ENCODE measurements around the gene HDHD5.
A peak's percentile ranks its signal among the peaks of the same experiment; 100 is the strongest.
"Not testable (repeated sequence)": the region's sequence is repeated elsewhere in the genome, so short reads cannot be mapped to it uniquely, and the experiment has no call there.

Gene HDHD5

DNA sequence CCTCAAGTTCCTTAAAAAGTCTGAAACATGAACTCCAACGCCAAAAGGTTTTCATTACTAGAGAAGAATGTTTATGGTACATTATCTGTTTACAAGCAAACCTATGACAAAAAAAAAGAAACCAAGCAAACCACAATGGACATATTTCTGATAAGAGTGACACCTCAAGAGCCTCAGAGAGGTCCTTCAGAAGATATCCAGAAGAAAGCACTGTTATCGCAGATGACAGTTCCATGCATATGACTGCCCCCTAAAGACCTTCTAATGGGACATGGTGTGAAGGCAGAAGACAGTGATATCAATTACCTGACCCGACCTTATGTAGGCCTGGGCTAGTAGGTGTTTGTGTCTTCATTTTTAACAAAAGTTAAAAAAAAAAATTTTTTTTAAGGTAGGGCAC, 3.1 kb downstream of the HDHD5 start:
- DNase-seq, result no peak

DNA sequence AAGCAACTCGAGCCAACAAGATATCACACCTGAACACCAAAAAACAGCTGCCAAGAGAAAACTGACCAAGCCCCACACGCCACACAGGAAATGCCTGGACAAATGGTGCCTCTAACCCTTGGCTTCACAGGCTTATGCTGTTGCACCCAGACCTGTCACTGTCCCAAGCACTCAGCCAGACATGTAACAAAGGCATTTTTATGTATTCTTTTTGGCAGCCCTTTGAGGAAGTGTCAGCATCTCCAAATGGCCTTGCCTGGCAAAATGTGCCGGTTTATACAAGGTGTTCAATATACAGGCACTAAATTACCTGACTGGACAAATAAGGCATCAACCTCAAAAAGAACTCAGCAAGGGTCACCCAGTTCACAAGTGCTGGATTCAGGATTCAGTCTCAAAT, 6.1 kb downstream of the HDHD5 start:
- peak; percentile 51 for DNase-seq

DNA sequence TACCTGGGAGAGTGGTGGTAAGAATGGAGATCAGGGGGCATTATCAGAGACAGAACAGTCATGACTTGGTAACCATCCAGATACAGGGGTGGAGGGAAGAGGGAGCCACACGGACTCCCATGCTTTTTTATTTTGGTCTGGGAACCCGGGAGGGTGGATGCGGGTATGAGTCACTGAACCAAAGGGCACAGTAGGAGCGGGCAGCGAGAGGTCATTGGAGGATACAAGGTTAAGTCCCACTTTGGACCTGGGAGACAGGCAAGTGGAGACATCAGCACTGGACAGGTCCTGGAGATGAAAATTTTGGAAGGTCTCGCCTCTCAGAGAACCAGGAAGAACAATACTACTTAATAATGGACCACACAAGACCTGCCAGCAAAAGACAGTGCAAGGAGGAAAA, 6.7 kb downstream of the HDHD5 start:
- no peak for DNase-seq

DNA sequence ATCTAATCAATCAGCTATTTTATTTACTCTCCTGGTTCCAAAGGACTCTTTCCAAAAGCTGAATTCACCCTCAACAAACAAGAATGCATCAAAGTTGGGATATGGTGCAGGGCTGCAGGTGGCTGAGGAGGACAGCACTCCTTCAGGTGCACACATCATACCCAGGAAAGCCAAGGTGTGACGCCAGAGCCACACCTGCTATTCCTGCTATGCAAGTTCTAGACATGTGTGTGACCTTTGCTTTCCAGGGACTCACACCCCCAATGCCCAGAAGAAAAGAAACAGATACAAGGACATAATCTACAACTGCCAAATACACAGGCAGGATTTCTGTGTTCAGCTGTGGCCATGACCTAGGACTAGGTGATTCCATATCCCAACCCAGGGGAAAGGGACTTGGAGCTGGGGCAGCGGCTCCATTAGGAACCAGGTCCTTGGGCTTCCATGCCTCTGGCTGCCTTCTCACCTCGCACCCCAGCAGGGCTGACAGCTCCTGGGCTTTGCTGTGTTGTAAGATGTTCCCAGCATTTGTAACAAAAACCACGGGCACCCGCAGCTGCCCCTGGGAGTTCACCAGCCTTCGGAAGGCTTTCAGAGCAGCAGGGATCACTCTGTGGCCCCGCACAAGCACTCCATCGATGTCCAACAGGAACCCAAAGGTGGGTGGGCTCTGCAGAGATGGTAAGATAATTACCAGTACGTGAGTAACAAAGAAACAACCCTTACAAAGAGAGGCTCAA, 9.8 kb downstream of the HDHD5 start:
- DNase-seq, result no peak

DNA sequence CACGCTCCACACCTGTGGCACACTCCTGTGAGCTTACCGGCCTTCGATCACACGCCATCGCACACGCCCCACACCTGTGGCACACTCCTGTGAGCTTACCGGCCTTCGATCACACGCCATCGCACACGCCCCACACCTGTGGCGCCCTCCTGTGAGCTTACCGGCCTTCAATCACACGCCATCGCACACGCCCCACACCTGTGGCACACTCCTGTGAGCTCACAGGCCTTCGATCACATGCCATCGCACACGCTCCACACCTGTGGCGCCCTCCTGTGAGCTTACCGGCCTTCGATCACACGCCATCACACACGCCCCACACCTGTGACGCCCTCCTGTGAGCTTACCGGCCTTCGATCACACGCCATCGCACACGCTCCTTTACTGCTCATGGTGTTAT, 11.6 kb downstream of the HDHD5 start:
- DNase-seq, result not testable (repeated sequence)

DNA sequence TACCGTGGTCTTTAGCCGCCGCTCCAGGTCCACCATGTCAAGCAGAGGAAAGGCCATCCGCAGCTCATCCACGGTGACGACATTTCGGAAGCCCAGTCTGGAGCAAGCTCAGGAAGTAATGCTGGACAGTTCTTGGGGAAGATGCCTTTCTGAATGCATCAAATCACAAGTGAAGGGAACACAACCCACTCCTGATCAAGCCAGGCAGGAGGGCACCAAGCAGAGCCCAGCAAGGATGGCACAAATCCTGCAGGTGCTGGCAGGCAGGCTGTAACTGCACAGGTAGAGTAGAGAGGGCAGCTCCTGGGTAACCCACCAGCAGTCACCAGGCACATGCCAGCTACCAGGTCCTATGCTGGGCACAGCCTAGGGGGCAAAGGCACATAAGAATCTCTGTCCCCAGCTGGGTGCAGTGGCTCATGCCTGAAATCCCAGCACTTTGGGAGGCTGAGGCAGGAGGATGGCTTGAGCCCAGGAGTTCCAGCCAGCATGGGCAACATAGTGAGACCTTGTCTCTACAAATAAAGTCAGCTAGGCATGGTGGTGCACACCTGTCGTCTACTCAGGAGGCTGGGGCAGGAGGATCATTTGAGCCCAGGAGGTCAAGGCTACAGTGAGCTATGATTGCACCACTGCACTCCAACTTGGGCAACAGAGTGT, 13.9 kb downstream of the HDHD5 start:
- no peak for DNase-seq

DNA sequence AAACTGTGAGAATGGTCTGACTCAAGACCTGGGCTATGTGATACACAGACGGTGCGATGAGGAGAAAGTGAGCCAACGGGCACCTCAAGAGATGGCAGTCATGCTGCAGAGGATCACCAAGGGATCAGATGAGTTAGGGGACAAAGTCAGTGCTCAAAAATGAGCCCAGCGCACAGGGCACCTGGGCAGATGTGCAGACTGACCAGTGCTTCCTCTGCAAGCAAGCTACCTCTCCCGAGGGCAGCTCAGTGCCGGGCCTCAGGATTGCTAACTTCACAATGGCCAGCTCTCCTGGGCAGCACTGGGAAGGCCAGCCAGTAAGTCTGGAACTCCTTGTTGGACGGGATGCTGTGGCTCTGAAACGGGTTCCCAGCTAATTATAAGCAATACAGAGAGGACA, 15.3 kb downstream of the HDHD5 start:
- no peak for DNase-seq

DNA sequence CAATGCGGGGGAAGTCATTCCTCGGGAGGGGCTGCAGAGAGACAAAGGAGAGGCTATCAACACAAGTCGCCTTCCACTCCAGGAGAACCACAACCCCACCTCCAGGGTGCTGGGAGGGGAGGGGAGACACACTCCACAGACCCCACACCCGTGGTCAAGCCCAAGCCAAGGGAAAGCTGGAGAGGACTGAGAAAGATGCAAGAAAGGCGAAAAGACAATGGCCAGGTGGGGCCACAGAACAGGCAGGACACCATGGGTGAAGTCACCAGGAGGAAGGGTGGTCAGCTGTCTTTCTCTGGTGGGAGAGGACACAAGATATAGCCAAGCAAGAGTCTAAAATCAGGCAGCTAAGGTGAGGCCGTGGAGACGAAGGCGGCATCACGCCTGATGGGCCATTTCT, 16.0 kb downstream of the HDHD5 start:
- DNase-seq, result no peak

DNA sequence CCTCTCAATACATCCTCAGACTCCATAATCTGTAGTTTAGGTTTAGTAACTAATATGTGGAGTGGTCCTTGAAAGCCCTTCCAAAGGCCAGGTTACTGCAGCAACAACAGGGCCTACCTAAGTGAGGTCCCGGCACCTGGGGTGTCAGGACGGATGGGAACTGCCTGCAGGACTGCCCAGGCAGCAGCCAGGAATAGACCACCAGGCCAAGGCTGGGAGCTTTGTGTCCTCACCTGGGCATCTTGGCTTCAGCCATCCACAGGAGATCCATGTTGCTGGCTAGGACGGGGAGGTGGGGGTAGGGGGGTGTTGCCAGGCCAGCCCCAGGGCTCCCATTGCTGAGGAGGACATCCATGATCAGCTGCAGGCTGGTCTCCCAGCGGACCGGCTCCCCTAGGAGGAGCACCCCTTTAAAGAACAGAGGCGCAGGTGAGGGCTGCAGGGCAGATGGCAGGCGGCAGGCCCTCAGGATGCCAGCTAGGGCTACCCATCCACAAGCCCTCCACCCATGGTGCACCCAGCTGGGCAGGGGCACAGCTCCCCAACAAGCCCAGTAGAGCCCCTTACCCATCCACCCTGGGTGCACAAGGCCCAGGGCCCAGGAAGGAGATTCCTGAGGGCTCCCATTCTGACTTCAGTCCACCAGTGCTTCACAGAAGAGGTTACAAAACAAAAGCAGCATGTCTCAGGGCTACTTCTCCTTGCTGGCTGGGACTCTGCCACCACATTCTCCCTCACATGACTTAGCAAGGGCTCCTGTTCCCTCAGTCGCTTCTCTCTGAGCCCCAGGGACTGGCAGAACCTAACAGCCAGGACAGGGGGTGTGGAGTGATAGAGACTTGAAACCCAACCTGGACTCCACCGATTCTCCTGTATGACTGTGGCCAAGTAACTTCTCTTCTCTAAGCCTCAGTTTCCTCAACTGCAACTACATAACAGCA, 18.0 kb downstream of the HDHD5 start:
- DNase-seq, result no peak

DNA sequence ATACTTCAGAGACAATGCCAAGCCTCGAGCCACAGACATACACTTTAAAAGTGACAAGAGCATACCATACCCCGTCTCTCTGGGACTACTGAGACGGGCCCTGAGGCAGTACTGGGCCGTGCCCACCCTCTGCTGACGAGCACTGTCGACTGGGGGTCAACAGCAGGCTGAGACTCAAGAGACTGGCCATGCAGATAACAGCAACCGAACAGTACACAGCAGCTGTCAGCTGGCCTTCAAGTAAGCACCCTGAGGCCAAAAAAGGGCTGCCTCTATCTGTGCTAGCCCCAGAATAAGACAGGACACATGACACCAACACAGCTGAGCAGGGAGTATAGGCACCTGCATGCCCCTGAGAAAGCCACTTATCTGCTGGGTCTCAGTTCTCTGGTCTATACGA, 19.1 kb downstream of the HDHD5 start:
- no peak for DNase-seq

DNA sequence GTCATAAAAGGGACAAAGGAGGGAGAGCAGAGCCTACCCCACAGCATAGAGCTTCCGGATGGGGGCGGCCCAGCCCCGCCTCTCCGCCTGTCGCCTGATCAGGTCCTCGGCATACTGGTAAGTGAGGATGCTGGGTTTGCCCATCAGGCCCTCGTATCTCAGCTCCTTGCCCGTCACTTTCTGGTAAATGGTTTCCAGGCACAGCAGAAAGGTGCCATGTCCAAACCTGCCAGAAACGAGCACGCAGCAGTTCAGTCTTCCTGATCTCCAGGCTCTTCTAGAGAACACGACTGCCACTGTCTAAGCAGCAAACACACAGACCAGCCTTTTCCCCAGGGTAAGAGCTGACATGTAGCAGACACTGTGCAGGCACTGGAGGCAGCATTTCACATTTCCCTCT, 20.6 kb downstream of the HDHD5 start:
- DNase-seq, result no peak

DNA sequence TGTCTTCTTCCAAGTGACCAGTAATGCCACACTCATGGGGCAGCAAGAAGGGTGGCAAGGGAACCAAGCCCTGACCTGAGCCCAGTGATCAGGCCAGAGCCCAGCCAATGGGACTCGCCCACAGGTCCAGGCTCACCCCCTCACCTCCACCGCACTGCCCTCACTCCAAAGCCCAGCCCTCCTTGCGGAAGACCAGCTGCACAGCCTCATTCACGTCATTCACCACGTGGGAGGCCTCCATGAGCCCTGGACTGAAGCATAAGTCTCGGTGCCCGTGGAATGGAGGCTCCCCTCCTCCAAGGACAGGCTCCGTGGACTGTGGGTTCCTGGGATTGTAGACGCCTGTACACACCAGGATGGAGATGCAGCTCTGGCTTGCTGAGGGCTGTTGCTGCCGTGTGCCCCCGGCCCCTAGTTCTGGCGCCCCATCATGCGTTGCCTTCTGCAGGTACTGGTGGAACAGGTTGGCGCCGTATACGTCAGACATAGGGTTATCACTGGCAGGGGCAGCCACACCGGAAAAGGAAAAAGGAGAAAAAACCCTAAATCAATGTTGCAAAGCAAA, 21.1 kb downstream of the HDHD5 start:
- no peak for DNase-seq

DNA sequence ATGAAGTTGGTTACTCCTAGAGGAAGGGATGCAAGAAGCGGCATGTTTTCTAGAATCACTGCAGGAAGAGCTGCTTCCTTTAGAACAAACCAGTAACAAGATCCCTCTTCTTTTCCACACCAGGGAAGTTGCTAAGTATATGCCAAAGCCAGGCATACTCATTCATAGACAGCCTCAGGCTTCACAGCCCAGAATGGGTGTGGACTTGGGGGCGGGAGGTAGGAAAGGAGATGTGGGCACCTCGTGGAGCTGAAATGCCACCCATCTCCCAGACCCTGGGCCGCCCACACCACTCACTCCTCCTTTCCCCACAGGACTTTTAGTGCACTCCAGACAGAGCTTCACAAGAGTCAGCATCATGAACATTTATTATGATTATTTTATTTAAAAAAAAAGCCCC, 21.9 kb downstream of the HDHD5 start:
- no peak for DNase-seq

DNA sequence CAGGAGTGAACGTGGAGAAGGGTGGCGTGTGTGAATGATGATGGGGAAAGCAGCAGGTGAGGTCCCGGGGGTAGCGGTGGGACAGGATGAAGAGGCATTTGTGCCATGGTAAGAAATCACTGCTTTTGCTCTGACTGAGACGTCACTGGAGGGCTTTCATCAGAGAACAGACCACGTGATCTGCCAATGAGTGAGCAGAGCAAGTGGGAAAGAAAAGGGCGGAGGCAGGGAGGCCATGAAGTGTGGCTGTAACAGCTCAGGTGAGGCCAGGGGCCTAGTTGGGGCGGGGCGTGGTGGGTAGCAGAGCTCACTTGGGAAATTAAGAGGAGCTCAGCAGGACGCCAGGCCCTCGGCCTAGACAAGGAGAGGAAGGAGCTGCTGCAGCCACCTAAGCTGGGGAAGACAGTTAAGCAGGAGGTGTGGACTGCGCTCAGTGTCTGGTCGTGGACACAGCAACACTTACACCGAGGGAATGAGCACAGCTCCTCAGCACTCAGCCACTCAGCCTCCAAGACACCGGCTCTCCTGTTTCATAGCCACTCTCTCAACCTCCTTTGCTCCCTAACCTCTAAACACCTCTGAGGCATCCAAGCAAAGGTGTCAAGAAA, 23.8 kb downstream of the HDHD5 start:
- DNase-seq, result no peak

DNA sequence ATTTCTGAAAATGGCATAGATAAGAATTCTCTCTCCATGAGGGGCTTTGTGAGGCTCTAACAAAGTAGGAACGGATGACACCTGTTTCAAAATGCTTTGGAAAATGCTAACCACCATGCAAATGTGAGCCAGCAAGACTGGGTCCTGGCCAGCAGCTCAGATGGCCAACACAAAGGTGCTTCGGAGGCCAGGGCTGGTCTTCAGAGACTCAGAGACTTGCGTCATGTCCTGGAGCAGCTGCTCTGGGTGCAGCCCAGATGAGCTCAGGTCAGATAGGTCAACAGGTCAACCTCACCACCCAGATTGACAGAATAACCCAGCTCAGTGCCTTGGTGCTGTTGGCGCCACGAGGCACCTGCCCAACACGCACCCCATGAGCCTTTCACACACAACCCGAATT, 25.9 kb downstream of the HDHD5 start:
- no peak for DNase-seq

DNA sequence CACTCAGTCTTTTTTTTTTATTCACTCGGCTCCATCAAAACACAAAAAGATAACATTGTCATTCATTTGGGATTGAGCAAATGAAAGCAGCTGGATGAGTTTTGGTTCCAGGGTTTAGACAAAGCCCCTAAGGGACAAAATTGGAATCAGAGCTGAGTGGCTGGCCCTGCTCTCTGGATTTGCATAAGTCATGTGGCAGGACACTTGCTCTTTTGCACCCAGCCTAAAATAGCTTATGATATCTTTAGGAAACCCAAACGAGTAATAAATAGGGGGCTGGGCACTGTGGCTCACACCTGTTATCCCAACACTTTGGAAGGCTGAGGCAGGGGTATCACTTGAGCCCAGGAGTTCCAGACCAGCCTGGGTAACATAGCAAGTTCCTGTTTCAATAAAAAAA, 27.0 kb downstream of the HDHD5 start:
- no peak for DNase-seq

DNA sequence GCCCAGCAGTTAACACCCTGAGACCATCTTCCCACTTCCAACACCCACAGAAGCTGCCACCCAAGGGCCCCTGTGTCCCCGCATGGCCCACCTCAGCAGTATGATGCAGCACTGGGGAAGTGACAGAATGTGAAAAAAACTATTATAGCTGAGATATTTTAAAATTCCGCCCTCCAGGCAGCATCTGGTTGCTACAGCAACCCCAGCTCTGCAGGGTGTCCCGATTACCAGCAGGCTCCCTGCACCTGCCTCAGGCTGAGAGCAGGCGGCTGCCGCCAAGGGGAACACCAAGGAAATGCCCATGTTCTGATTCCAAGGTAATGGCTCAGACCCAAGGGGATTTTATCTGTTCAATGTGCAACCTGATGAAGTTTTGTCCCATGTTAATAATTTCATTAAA, 27.4 kb downstream of the HDHD5 start:
- no peak for DNase-seq

DNA sequence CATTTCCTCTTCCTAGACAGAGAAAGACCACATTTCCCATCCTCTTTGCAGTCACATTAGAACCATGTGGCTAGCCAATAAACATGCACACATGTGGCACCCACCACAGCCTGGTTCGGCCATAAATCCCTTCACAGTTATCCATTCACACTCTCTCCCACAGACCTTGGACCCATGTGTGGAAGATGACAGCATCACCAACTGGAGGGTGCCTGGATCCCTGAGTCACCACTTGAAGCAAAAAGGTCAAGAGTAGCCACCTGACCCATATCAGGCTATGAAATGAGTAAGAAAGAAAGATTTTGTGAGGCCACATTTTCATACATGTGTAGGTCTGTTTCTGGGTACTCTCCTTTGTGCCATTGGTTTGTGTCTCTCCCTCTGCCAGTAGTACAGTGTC, 28.9 kb downstream of the HDHD5 start:
- DNase-seq, result no peak

DNA sequence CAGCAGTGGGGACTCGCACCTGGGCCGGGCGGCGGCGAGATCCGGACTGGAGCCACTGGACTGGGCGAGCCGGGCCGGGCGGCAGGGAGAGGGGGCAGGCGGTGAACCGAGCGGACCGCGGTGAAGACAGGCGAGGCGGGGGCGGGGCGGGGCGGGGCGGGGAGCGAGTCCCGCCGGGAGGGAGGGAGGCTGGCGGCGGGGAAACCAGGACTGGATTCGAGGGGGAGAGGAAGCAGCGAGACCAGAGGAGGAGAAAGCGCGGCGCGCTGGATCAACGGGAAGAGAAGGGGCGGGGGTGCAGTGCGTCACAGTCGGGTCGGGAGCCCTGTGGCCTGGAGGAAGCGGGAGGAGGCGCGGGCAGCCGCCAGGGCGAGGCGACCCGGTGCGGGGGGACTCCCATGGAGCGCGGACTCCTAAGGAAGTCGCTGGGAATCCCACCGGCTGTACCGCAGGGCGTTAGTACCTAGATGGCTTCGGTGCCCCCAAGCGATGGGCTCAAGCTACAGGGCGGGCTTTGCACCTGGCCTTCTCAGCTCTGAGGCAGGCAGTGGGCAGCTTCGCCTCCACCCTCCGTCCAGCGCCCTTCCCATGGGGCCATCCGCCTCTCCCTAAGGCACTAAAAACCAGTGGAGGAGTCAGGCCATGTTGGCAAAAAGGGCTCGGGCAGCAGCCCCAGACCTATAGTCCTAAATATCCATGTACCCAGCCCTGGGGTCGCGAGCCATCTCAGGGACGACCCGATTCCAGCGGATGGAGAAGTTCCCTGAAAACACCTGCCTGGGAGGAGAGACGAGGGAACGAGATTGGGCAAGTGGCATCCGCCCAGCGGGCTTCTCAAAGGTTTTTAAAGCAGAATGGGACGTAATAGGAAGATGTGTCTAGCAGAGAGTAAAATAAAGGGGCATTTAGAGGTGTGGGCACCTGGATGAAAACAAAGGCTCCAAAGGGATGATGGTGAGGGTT, 37.6 kb downstream of the HDHD5 start, which contains the start of gene TMEM121B:
TMEM121B (minus strand) TSS at position 128 of the 963 bp plus-strand sequence. CDS start 233 bp downstream, outside the sequence.
- DNase-seq, result peak; percentile 60

DNA sequence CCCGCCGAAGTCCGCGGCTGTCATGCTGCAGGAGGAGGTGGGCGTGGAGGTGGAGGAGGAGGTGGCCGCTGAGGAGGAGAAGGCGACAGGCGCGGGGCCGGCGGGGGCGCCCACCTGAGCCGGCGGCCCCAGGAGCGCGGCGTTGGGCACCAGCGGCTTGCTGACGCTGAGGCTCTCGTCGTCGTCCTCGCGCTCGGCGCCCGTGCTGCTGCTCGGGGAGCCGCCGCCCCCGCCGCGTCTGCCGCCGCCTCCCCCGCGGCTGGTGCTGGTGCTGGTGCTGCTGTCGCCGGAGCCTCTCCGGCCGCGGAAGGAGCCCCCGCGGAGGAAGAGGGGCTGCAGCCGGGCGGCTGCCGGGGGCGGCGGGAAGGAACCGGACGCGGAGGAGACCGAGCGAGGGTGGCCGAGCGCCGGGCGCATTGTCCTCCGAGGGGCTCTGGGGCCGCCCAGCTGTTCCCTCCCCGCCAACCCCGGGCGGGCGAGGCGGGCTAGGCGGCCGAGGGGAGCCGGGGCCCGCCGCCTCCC, 38.3 kb downstream of the HDHD5 start:
- DNase-seq, result no peak

DNA sequence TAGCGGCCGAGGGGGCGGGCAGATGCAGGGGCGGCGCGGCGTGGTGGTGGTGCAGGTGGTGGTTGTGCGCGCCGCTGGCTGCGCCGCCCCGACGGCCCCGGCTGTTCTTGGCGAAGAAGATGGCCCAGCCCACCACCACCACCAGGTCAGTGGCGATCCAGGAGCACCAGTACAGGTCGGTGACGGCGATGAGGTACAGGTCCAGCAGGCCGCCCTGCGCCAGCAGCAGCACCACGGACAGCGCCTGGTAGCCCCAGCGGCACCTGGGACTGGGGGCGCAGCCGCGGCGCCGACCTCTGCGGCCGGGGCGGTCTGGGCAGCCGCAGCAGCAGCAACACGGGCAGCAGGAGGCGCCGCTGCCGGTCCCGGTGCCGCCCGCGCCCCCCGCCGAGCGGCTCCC, 38.8 kb downstream of the HDHD5 start:
- no peak for DNase-seq

Data from NCI-H2029 treated with DMSO at 0.1 percent for 48 hours (cell line).